Ecto neural progenitor cell (in vitro differentiated cells): ENCODE results near the gene FUT7.
"Not testable (repeated sequence)": the region's sequence is repeated elsewhere in the genome, so short reads cannot be mapped to it uniquely, and the experiment has no call there.

ENCODE experiments used
- DNase-seq: peaks from one replicate; pipeline ENCODE4 v3.0.0-alpha.2; 2018; ENCODE audit warnings: low spot score

Gene FUT7

GRCh38 chr9:137017791-137018497 lies 13.9 kb downstream of the FUT7 start:
- no peak for DNase-seq

GRCh38 chr9:137017071-137017470 lies 14.8 kb downstream of the FUT7 start:
- DNase-seq = no peak

GRCh38 chr9:137016436-137016835 lies 15.5 kb downstream of the FUT7 start:
- no peak for DNase-seq

- no peak for DNase-seq
Measured at GRCh38 chr9:137015976-137016375, 15.9 kb downstream of the FUT7 start.

GRCh38 chr9:137015540-137015930 lies 16.4 kb downstream of the FUT7 start:
- no peak for DNase-seq

GRCh38 chr9:137014776-137015539 lies 16.9 kb downstream of the FUT7 start:
- DNase-seq = no peak

GRCh38 chr9:137014166-137014565 lies 17.7 kb downstream of the FUT7 start:
- DNase-seq = no peak

- DNase-seq = no peak
Measured at GRCh38 chr9:137013571-137013940, 18.3 kb downstream of the FUT7 start.

GRCh38 chr9:137012694-137013570 lies 19.0 kb downstream of the FUT7 start:
- DNase-seq = no peak

GRCh38 chr9:137011907-137012675 lies 19.8 kb downstream of the FUT7 start:
- DNase-seq = no peak

- DNase-seq = no peak
Measured at GRCh38 chr9:137011156-137011555, 20.7 kb downstream of the FUT7 start.

GRCh38 chr9:137009938-137010732 lies 21.8 kb downstream of the FUT7 start:
- no peak for DNase-seq

- DNase-seq = no peak
Measured at GRCh38 chr9:137009217-137009616, 22.7 kb downstream of the FUT7 start.

- no peak for DNase-seq
Measured at GRCh38 chr9:137008312-137008711, 23.6 kb downstream of the FUT7 start.

- no peak for DNase-seq
Measured at GRCh38 chr9:137007816-137008270, 24.0 kb downstream of the FUT7 start.

- DNase-seq = no peak
Measured at GRCh38 chr9:137007108-137007815, 24.6 kb downstream of the FUT7 start.

- no peak for DNase-seq
Measured at GRCh38 chr9:137006116-137007003, 25.5 kb downstream of the FUT7 start.

- DNase-seq = not testable (repeated sequence)
Measured at GRCh38 chr9:137004285-137004684, 27.6 kb downstream of the FUT7 start.

GRCh38 chr9:137002646-137003041 lies 29.2 kb downstream of the FUT7 start:
- DNase-seq = no peak
